Measurements from ENCODE around the gene INSL4.

DNA sequence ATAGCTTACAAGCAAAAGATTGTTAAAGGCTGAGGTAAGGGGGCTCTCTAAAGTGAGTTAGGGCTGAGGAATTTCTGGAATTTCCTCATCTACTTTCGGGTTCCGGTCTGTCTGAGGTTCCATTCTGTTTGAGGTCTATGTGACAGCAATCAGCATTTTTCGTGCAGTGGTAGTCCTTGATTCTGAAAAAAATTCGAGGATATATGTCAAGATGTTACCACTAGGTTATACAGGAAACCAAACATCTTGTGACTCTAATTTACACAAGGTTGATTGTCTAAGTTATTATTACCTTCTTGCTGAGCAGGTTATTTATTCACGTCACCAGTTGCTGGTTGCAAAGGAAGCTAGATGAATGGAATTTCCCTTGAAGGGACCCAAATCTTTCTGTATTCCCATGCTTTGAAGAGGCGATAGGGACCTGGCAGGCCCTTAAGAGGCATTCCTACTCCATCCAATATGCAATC is 38.1 kb downstream of the INSL4 start:
- TF ChIP-seq EZH2phosphoT487 (IDR thresholded peaks at IDR 0.05; ENCODE audit: insufficient read depth, low read depth) (no peak), EZH2 (IDR thresholded peaks at IDR 0.05; ENCODE audit: insufficient read depth, poor library complexity, severe bottlenecking) (no peak)

Measured in GM23248 (cell line).